Uterus (tissue), 4 donors: Measurements from ENCODE around the gene TMEM184B. TPM values are rescaled to one million over a fixed set of nuclear protein-coding genes. Genes with fewer than 3 reads are reported as not detected.

Experiments
- DNase-seq, 2 donors: peaks; one replicate each; pipeline ENCODE4 v3.0.0-alpha.2; 2019 to 2020
- H3K27ac ChIP-seq, 2 donors: fragments of 200-600 bp; sonication (generic); 1 replicate in 1 of 2; 2 replicates in 1 of 2; pipeline ENCODE4 v1.5.1; 2016 to 2018
- H3K27me3 ChIP-seq, 2 donors: fragments of 200-600 bp; sonication (generic); one replicate each; pipeline ENCODE4 v1.5.1; 2018 to 2019; ENCODE audit warnings: control low read depth in 1 of 2
- H3K36me3 ChIP-seq, 2 donors: fragments of 200-600 bp; sonication (generic); one replicate each; pipeline ENCODE4 v1.5.1; 2019; ENCODE audit warnings: control low read depth in 1 of 2
- H3K4me1 ChIP-seq, 2 donors: fragments of 200-600 bp; sonication (generic); one replicate each; pipeline ENCODE4 v1.5.1; 2018 to 2019; ENCODE audit warnings: control low read depth in 1 of 2
- H3K4me3 ChIP-seq, 2 donors: fragments of 200-600 bp; sonication (generic); 1 replicate in 1 of 2; 2 replicates in 1 of 2; pipeline ENCODE4 v1.5.1; 2018 to 2019; ENCODE audit warnings: mild to moderate bottlenecking in 1 of 2
- H3K9me3 ChIP-seq, 2 donors: fragments of 200-600 bp; sonication (generic); one replicate each; pipeline ENCODE4 v1.5.1; 2019; ENCODE audit warnings: control low read depth in 1 of 2
- CTCF ChIP-seq, 4 experiments: fragments of 200-600 bp in 2 of 4; fragments of 450-650 bp in 2 of 4; sonication (generic) in 2 of 4; IDR thresholded peaks; one replicate each; pipeline ENCODE4 v1.5.1; 2016 to 2019; ENCODE audit warnings: antibody characterized with exemption in 4 of 4, mild to moderate bottlenecking in 2 of 4, moderate library complexity in 1 of 4
- POLR2A ChIP-seq, 2 donors: fragments of 450-650 bp; IDR thresholded peaks; one replicate each; pipeline ENCODE4 v1.6.1; 2016; ENCODE audit warnings: antibody characterized with exemption in 2 of 2, mild to moderate bottlenecking in 1 of 2, moderate library complexity in 1 of 2
- intact Hi-C: fragments of 100-400 bp; cut with DNase I; formaldehyde crosslinking; loops from one replicate; pipeline ENCODE4 v1.15.1; 2023; ENCODE audit warnings: low total_unique reads
- total RNA-seq, 4 donors: library from RNA; depleted of rRNA in 3 of 4; stranded (reverse); fragments of >200 nt in 3 of 4; gene quantifications; one replicate each; pipeline versions ENCODE4 v1.1.0 to v1.2.4, GENCODE V29; 2014 to 2023
- donor health status: DM: yes; HTN: yes; CAD: no.

Gene TMEM184B
- total RNA-seq, 4 donors from 2014 or later, result 31.7 to 70.4 (median 50.7) TPM

- TF ChIP-seq POLR2A (IDR thresholded peaks at IDR 0.05), result no peak
- TF ChIP-seq CTCF (IDR thresholded peaks at IDR 0.05), result no peak
- Histone ChIP-seq H3K36me3 (no peaks in the 10 kb centered on the region), H3K27ac (no peak overlapping the region)
These were observed 83.7 kb downstream of the TMEM184B start for GRCh38 chr22:38189104-38189503.

GRCh38 chr22:38187413-38188212, 85.2 kb downstream of the TMEM184B start:
- H3K27me3 ChIP-seq, result no peaks in the 10 kb centered on the region
- peak overlapping the region in 1 of 2 donors; percentile 49 for H3K27ac ChIP-seq
- H3K4me3 ChIP-seq, result no peak overlapping the region
- TF ChIP-seq POLR2A (IDR thresholded peaks at IDR 0.05) (no peak), CTCF (IDR thresholded peaks at IDR 0.05) (no peak)
- intact Hi-C loops, result no loop called here
- no peak for DNase-seq
- H3K4me1 ChIP-seq, result no peaks in the 10 kb centered on the region
- no peaks in the 10 kb centered on the region for H3K36me3 ChIP-seq
- H3K9me3 ChIP-seq, result no peaks in the 10 kb centered on the region

More at GRCh38 chr22:38189104-38189503, 83.7 kb downstream of the TMEM184B start:
- intact Hi-C loops, result no loop called here
- Histone ChIP-seq H3K4me1 (no peaks in the 10 kb centered on the region), H3K9me3 (no peaks in the 10 kb centered on the region), H3K4me3 (no peak overlapping the region), H3K27me3 (no peaks in the 10 kb centered on the region)
- no peak for DNase-seq

- TF ChIP-seq POLR2A (IDR thresholded peaks at IDR 0.05) (no peak), CTCF (IDR thresholded peaks at IDR 0.05) (no peak)
- H3K27me3 ChIP-seq, result no peaks in the 10 kb centered on the region
- intact Hi-C loops, result no loop called here
- H3K9me3 ChIP-seq, result no peaks in the 10 kb centered on the region
- no peak for DNase-seq
- H3K4me3 ChIP-seq, result no peak overlapping the region
- H3K36me3 ChIP-seq, result no peaks in the 10 kb centered on the region
- H3K27ac ChIP-seq, result peak overlapping the region in 1 of 2 donors; percentile 6
- H3K4me1 ChIP-seq, result no peaks in the 10 kb centered on the region
These were observed 86.4 kb downstream of the TMEM184B start for GRCh38 chr22:38186429-38186828.

- intact Hi-C loops, result no loop called here
- Histone ChIP-seq H3K4me3 (no peak overlapping the region), H3K27me3 (no peaks in the 10 kb centered on the region), H3K27ac (no peak overlapping the region), H3K36me3 (no peaks in the 10 kb centered on the region), H3K9me3 (no peaks in the 10 kb centered on the region), H3K4me1 (peaks cover 0 to 6% of the 10 kb centered on the region in 2 donors)
- TF ChIP-seq CTCF (IDR thresholded peaks at IDR 0.05) (no peak), POLR2A (IDR thresholded peaks at IDR 0.05) (no peak)
- no peak for DNase-seq
These were observed 88.0 kb downstream of the TMEM184B start for GRCh38 chr22:38184788-38185187.

GRCh38 chr22:38181453-38182200, 91.2 kb downstream of the TMEM184B start, which contains the start of gene PLA2G6:
TSS of gene PLA2G6 (minus strand) at chr22:38181830. CDS start at chr22:38169426, 12,404 bp downstream.
- peaks cover 3 to 6% of the 10 kb centered on the region in 2 donors for H3K4me1 ChIP-seq

More at GRCh38 chr22:38181453-38182200, 91.2 kb downstream of the TMEM184B start, which contains the start of gene PLA2G6:
- Histone ChIP-seq H3K27ac (peak within 1 kb of the TSS; percentile 83 to 98), H3K4me3 (peak within 1 kb of the TSS; percentile 49 to 71), H3K9me3 (no peaks in the 10 kb centered on the region), H3K27me3 (no peaks in the 10 kb centered on the region), H3K36me3 (no peaks in the 10 kb centered on the region)
- peak; percentile 98 to 99 for DNase-seq
- TF ChIP-seq CTCF (IDR thresholded peaks at IDR 0.05), result no peak
- TF ChIP-seq POLR2A (IDR thresholded peaks at IDR 0.05), result peak; percentile 43 to 69
- intact Hi-C loops, result no loop called here
